ENCODE measurements around the gene SMG6. TPM values are rescaled to one million over a fixed set of nuclear protein-coding genes. Genes with fewer than 3 reads are reported as not detected.

The SMG6 gene
- total and polyA plus RNA-seq, 4 experiments from 2014 or later, result 3.8 to 58.5 (median 30.6) TPM

DNA sequence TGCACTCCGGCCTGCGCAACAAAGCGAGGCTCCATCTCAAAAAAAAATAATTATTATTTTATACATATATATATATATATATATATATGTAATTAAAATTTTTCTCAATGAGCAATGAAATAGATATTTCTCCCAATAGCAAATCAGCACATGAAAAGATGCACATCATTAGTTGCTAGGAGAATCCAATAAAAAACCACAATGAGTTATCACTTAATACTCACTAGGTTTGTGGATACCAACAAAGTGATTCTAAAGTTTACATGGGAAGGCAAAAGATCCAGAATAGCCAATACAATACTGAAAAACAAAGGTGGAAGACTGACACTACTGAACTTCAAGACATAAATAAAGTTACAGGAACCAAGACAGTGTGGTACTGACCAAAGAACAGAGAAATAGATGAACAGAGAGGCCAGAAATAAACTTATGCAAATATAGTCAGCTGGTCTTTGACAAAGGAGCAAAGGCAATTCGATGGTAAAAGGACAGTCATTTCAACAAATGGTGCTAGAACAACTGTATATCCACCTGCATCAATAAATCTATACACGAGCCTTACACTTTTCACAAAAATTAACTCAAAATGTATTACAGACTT is 13.6 kb downstream of the SMG6 start:
- CTCF ChIA-PET (ENCODE audit: partially characterized antibody), result no interaction called here
- Mint-ChIP-seq H3K4me1 (peaks cover 2 to 15% (median 10%) of the 10 kb centered on the region in 4 donors), H3K27me3 (no peaks in the 10 kb centered on the region), H3K36me3 (peaks cover 42 to 68% of the 10 kb centered on the region in 2 donors), H3K9me3 (no peaks in the 10 kb centered on the region), H3K27ac (peak overlapping the region in 2 of 7 donors; percentile 3 to 15), H3K4me3 (no peak overlapping the region)
- H3K27me3 ChIP-seq (ENCODE audit: insufficient read depth, low read length), result no peaks in the 10 kb centered on the region
- POLR2A ChIA-PET (ENCODE audit: partially characterized antibody), result no interaction called here
- intact Hi-C loops (cut with micrococcal nuclease), result no loop called here
- no peak overlapping the region for H3K27ac ChIP-seq (ENCODE audit: low read depth, low read length)
- H3K9me3 ChIP-seq (ENCODE audit: control insufficient read depth in 1 of 2, low read length in 2 of 2), result no peaks in the 10 kb centered on the region
- no peak overlapping the region for H3K4me3 ChIP-seq (ENCODE audit: low read length in 2 of 2)
- H3K36me3 ChIP-seq (ENCODE audit: insufficient read depth, low read length), result peaks cover 52% of the 10 kb centered on the region
- DNase-seq, result no peak
- H3K4me1 ChIP-seq (ENCODE audit: insufficient read depth, low read length), result no peaks in the 10 kb centered on the region

DNA sequence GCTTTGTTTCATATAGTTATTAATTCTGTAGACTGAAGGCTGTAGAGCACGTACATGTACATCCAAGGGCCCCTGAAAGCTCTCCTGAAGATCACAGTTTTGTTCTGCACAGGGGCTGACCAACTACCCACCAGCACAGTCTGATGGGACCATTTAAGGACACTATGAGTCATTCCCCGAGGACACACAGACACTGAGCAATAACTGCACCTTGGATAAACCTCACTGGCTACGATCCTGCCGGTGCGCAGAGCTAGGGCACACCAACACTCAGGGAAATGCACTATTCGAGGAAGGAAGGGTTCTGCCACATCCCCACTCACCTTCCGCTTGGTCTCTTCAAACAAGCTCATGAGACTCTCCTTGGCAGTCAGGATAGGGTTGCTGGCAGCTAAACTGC is 20.3 kb downstream of the SMG6 start:
- Histone ChIP-seq H3K4me1 (ENCODE audit: insufficient read depth, low read length) (peaks cover 8% of the 10 kb centered on the region), H3K4me3 (ENCODE audit: low read length in 2 of 2) (no peak overlapping the region), H3K27ac (ENCODE audit: low read depth, low read length) (no peak overlapping the region), H3K27me3 (ENCODE audit: insufficient read depth, low read length) (no peaks in the 10 kb centered on the region), H3K36me3 (ENCODE audit: insufficient read depth, low read length) (peaks cover 56% of the 10 kb centered on the region), H3K9me3 (ENCODE audit: control insufficient read depth in 1 of 2, low read length in 2 of 2) (no peaks in the 10 kb centered on the region)
- intact Hi-C loops (cut with micrococcal nuclease), result no loop called here
- CTCF ChIA-PET (ENCODE audit: partially characterized antibody), result interaction anchor here (0.8 to 5.1 kb wide), 25 partner anchors 14 to 404 kb away, joined by 3 to 104 read pairs (median 4); partner anchors contain the start of genes HIC1 and TSR1
- Mint-ChIP-seq H3K27me3 (no peaks in the 10 kb centered on the region), H3K27ac (peak overlapping the region in 3 of 7 donors; percentile 41 to 82 (median 68)), H3K4me3 (no peak overlapping the region), H3K36me3 (peaks cover 59 to 71% of the 10 kb centered on the region in 2 donors), H3K9me3 (no peaks in the 10 kb centered on the region), H3K4me1 (peaks cover 1 to 18% (median 16%) of the 10 kb centered on the region in 4 donors)
- DNase-seq, result no peak
- POLR2A ChIA-PET (ENCODE audit: partially characterized antibody), result interaction anchor here (0.6 to 5.4 kb wide), 7 partner anchors 18 to 517 kb away, joined by 3 to 58 read pairs (median 5); partner anchors contain the start of genes HIC1 and OVCA2

DNA sequence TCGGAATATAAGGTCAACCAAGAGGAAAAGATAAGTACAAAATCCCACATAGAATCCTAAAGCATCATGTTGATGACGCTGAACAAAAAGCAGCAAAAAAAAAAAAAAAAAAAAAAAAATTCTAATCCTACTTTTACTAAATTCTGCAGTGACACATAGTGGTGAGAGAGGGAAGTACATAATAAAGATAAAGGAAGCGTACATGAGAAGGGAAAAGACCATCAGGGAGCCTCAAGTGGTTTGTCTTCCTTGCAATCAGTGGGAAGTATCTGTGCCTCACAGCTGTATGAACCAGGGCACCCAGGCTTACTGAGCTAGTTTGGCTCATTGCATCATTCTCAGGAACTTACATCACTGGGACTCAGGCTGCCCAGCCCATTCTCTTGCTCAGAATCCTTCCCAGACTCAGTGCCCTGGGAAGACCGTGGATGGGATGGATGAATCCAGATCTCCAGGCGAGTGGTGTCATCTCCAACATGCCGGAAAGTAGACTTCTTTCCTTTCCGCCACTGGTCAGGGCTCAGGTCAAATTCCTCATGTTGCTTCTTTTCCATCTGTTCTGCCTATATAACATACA is 21.2 kb downstream of the SMG6 start:
- no peak overlapping the region for H3K4me3 Mint-ChIP-seq
- peak overlapping the region; percentile 8 to 88 (median 84) for H3K27ac Mint-ChIP-seq
- H3K27me3 Mint-ChIP-seq, result no peaks in the 10 kb centered on the region
- H3K9me3 Mint-ChIP-seq, result no peaks in the 10 kb centered on the region
- Histone ChIP-seq H3K27me3 (ENCODE audit: insufficient read depth, low read length) (no peaks in the 10 kb centered on the region), H3K9me3 (ENCODE audit: control insufficient read depth in 1 of 2, low read length in 2 of 2) (no peaks in the 10 kb centered on the region), H3K27ac (ENCODE audit: low read depth, low read length) (no peak overlapping the region), H3K36me3 (ENCODE audit: insufficient read depth, low read length) (peaks cover 50% of the 10 kb centered on the region), H3K4me3 (ENCODE audit: low read length in 2 of 2) (no peak overlapping the region), H3K4me1 (ENCODE audit: insufficient read depth, low read length) (peaks cover 8% of the 10 kb centered on the region)
- intact Hi-C loops (cut with micrococcal nuclease), result loop anchor here (1.0 kb wide), 4 partner anchors 16 to 227 kb away; partner anchors contain the start of gene HIC1
- H3K4me1 Mint-ChIP-seq, result peaks cover 1 to 18% (median 15%) of the 10 kb centered on the region in 4 donors
- DNase-seq, result peak in 4 of 5 donors; percentile 52 to 66 (median 58)
- CTCF ChIA-PET (ENCODE audit: partially characterized antibody), result interaction anchor here (0.7 to 5.1 kb wide), 29 partner anchors 13 to 562 kb away, joined by 3 to 104 read pairs (median 4); partner anchors contain the start of gene HIC1
- POLR2A ChIA-PET (ENCODE audit: partially characterized antibody), result interaction anchor here (0.8 to 5.4 kb wide), 8 partner anchors 13 to 241 kb away, joined by 3 to 58 read pairs (median 4); partner anchors contain the start of genes HIC1 and OVCA2
- H3K36me3 Mint-ChIP-seq, result peaks cover 54 to 64% of the 10 kb centered on the region in 2 donors

DNA sequence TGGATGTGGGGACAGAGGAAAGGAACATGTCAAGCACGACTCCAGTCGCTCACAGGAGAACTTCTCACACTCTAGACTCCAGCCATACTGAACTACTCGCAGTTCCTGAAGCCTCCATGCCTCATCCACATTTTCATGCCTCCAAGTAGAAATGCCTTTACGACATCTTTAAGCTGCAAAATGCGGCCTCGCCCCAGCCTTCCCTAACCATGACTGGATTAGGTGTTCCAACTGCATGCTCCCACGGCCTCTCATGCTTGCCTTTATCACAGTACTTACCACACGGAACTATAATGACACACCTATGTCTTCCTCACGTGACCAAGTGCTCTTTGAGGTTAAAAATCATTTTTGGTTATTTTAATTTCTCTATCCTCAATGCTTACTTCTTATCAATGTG is 23.9 kb downstream of the SMG6 start:
- Mint-ChIP-seq H3K4me3 (no peak overlapping the region), H3K36me3 (peaks cover 56 to 60% of the 10 kb centered on the region in 2 donors), H3K27ac (peak overlapping the region in 3 of 7 donors; percentile 18 to 67 (median 50)), H3K4me1 (peaks cover 17 to 39% (median 30%) of the 10 kb centered on the region in 4 donors), H3K9me3 (no peaks in the 10 kb centered on the region), H3K27me3 (no peaks in the 10 kb centered on the region)
- H3K9me3 ChIP-seq (ENCODE audit: control insufficient read depth in 1 of 2, low read length in 2 of 2), result no peaks in the 10 kb centered on the region
- H3K36me3 ChIP-seq (ENCODE audit: insufficient read depth, low read length), result peaks cover 40% of the 10 kb centered on the region
- ChIA-PET CTCF (ENCODE audit: partially characterized antibody) (interaction anchor here (1.0 to 5.1 kb wide), 5 partner anchors 14 to 225 kb away, joined by 3 to 104 read pairs (median 5); partner anchors contain the start of gene HIC1), POLR2A (ENCODE audit: partially characterized antibody) (interaction anchor here (0.6 to 5.4 kb wide), 4 partner anchors 14 to 222 kb away, joined by 3 to 58 read pairs (median 3); no protein-coding TSS in a partner anchor)
- no peak for DNase-seq
- H3K4me3 ChIP-seq (ENCODE audit: low read length in 2 of 2), result no peak overlapping the region
- no peak overlapping the region for H3K27ac ChIP-seq (ENCODE audit: low read depth, low read length)
- intact Hi-C loops (cut with micrococcal nuclease), result no loop called here
- H3K27me3 ChIP-seq (ENCODE audit: insufficient read depth, low read length), result no peaks in the 10 kb centered on the region
- H3K4me1 ChIP-seq (ENCODE audit: insufficient read depth, low read length), result peaks cover 19% of the 10 kb centered on the region

DNA sequence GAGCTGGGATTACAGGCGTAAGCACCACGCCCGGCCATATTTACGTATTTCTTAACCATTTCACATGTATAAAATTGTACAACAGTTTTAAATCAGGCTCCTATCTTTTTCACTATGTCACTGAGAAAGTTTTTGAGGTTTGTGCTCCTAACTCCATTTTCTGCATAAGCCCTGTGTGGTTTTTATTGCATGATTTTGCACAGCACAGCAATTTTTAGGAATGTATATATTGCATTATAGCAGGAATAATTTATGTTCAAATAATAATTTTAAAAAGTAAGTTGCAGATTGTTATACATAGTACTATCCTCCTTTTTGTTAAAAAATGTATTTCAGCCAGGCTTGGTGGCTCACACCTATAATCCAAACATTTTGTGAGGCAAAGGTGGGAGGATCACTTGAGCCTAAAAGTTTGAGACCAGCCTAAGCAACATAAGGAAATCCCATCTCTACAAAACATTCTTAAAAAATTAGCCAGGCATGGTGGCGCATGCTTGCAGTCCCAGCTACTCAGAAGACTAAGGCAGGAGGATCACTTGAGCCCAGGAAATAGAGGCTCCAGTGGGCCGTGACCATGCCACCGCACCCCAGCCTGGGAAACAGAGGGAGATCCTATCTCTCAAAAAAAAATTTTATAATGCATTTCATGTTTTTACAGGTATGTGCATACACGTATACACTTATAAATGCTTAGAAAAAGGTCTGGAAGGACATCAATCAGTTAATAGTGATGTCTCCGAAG is 26.0 kb downstream of the SMG6 start:
- intact Hi-C loops (cut with micrococcal nuclease), result no loop called here
- no peaks in the 10 kb centered on the region for H3K27me3 ChIP-seq (ENCODE audit: insufficient read depth, low read length)
- no peaks in the 10 kb centered on the region for H3K9me3 Mint-ChIP-seq
- no peaks in the 10 kb centered on the region for H3K9me3 ChIP-seq (ENCODE audit: control insufficient read depth in 1 of 2, low read length in 2 of 2)
- H3K27ac Mint-ChIP-seq, result no peak overlapping the region
- no peak for DNase-seq
- H3K27me3 Mint-ChIP-seq, result no peaks in the 10 kb centered on the region
- no peak overlapping the region for H3K27ac ChIP-seq (ENCODE audit: low read depth, low read length)
- peaks cover 19% of the 10 kb centered on the region for H3K4me1 ChIP-seq (ENCODE audit: insufficient read depth, low read length)
- no peak overlapping the region for H3K4me3 ChIP-seq (ENCODE audit: low read length in 2 of 2)
- peaks cover 34% of the 10 kb centered on the region for H3K36me3 ChIP-seq (ENCODE audit: insufficient read depth, low read length)
- peaks cover 53% of the 10 kb centered on the region in 2 donors for H3K36me3 Mint-ChIP-seq
- ChIA-PET POLR2A (ENCODE audit: partially characterized antibody) (no interaction called here), CTCF (ENCODE audit: partially characterized antibody) (no interaction called here)
- no peak overlapping the region for H3K4me3 Mint-ChIP-seq
- H3K4me1 Mint-ChIP-seq, result peaks cover 20 to 47% (median 36%) of the 10 kb centered on the region in 4 donors

DNA sequence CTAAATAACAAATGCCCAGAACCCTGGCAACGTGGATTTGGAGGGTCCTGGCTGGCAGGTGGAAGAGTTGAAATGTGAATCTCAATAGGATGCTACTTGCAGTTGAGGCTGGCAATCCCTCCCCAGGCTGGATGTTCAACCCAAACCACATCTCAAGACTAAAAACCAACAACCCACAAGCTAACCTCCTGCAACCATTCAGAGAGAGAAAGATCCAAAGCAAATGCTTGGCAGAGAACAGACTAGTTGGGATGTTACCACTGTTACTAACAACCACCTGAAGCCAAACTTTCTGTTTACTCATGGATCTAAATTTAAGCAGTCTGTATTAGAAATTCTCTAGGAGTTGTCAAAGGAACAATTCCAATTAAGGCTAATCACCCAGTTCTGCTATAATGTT is 27.9 kb downstream of the SMG6 start:
- Histone ChIP-seq H3K4me3 (ENCODE audit: low read length in 2 of 2) (no peak overlapping the region), H3K9me3 (ENCODE audit: control insufficient read depth in 1 of 2, low read length in 2 of 2) (no peaks in the 10 kb centered on the region), H3K4me1 (ENCODE audit: insufficient read depth, low read length) (peaks cover 21% of the 10 kb centered on the region), H3K27ac (ENCODE audit: low read depth, low read length) (no peak overlapping the region), H3K27me3 (ENCODE audit: insufficient read depth, low read length) (no peaks in the 10 kb centered on the region), H3K36me3 (ENCODE audit: insufficient read depth, low read length) (peaks cover 19% of the 10 kb centered on the region)
- intact Hi-C loops (cut with micrococcal nuclease), result no loop called here
- peak in 1 of 5 donors; percentile 37 for DNase-seq
- H3K4me3 Mint-ChIP-seq, result peak overlapping the region in 5 of 8 donors; percentile 4 to 58 (median 21)
- peaks cover 42 to 45% of the 10 kb centered on the region in 2 donors for H3K36me3 Mint-ChIP-seq
- peaks cover 25 to 45% (median 34%) of the 10 kb centered on the region in 4 donors for H3K4me1 Mint-ChIP-seq
- POLR2A ChIA-PET (ENCODE audit: partially characterized antibody), result interaction anchor here (1.4 to 2.0 kb wide), 4 partner anchors 9 to 31 kb away, joined by 3 to 12 read pairs (median 4); no protein-coding TSS in a partner anchor
- H3K27ac Mint-ChIP-seq, result peak overlapping the region; percentile 3 to 93 (median 68)
- no peaks in the 10 kb centered on the region for H3K9me3 Mint-ChIP-seq
- H3K27me3 Mint-ChIP-seq, result no peaks in the 10 kb centered on the region
- CTCF ChIA-PET (ENCODE audit: partially characterized antibody), result interaction anchor here (1.4 to 2.0 kb wide), 2 partner anchors 31 to 217 kb away, joined by 3 to 7 read pairs; no protein-coding TSS in a partner anchor

All from CD4-positive, alpha-beta memory T cell (primary cell).